ENCODE data around the gene CALD1.

DNA sequence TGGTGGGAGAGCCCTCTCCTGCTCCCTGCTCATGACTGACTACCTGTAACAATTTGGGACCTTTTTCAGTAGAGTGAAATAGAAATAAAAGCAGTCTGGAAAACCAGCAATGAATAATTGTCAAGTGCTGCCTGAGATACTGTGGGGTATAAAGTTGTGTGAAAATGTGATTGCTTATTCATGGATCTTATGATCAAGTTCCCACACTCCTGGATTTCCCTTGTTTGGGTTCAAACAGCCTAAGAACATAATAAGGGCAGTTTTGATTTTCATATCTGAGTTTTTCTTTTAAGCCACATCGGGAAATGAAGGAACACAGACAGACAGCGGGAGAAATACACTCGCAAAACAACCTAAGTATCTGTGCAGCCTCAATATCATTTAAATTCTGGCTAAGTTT lies 52.9 kb downstream of the CALD1 start:
- TF ChIP-seq POLR2A (IDR thresholded peaks at IDR 0.05; ENCODE audit: low read length) (no peak), GATA1 (IDR thresholded peaks at IDR 0.05; ENCODE audit: low read depth, low read length) (no peak)
